ENCODE measurements around the gene CALR3.

DNA sequence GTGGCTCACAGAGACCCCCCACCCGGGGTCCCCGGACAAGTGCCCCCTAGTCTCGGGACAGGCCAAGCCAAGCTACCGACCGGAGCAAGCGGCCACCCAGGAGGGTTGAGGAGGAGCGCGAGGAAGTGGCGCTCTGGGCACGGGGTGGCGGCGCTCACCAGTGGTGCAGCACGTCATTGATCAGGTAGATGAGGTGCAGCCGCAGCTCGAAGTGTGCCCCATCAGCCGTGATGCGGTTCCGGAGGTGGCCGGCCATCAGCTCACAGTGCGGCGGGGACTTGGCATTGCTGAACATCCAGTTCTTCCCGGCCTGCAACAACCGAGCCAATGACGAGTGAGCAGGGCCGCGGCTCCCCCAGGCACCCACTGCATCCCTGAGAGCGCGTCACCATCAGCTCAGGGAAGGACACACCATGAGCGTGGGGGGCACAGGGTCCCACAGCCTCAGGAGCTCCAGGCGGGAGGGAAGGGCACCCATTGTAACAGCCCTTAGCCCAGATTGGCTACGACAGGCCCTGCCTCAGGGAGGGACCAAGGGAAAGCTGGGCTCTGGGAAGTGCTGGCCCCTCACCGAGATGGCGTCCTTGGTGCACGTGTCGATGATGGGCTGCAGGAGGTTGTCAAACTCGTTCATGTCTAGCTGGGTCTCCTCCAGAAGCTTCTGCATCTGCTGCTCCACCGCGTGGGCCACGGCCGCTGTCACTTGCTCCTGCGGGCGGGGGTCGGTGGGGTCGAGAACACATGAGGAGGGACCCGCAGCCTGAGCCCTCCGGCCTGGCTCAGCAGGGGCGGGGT lies 36.7 kb upstream of the CALR3 start:
- no peak for TF ChIP-seq TBP (IDR thresholded peaks at IDR 0.05; ENCODE audit: low read depth, low read length)
- no peak for TF ChIP-seq EP300 (IDR thresholded peaks at IDR 0.05; ENCODE audit: borderline replicate concordance in 1 of 2, low read depth in 2 of 2, low read length in 2 of 2)
- no peak for TF ChIP-seq POLR2A (IDR thresholded peaks at IDR 0.05; ENCODE audit: control extremely low read depth in 1 of 2, low read depth in 2 of 2, low read length in 2 of 2)

Measured in H1 (cell line).